GM21528 (cell line): Measurements from ENCODE around the gene ARHGEF2.
"Not testable (repeated sequence)": the region's sequence is repeated elsewhere in the genome, so short reads cannot be mapped to it uniquely, and the experiment has no call there.

Source experiments
- ATAC-seq: cut with Tn5 transposase; IDR thresholded peaks from one replicate; pipeline ENCODE4 v1.9.1; 2021; ENCODE audit warnings: mild to moderate bottlenecking, moderate library complexity; ENCODE audit not compliant: unreplicated experiment, low FRiP score

The ARHGEF2 gene

GRCh38 chr1:155993595-155993994 is 15.2 kb upstream of the ARHGEF2 start:
- no peak for ATAC-seq

GRCh38 chr1:155990005-155990739 is 11.8 kb upstream of the ARHGEF2 start:
- no peak for ATAC-seq

DNA sequence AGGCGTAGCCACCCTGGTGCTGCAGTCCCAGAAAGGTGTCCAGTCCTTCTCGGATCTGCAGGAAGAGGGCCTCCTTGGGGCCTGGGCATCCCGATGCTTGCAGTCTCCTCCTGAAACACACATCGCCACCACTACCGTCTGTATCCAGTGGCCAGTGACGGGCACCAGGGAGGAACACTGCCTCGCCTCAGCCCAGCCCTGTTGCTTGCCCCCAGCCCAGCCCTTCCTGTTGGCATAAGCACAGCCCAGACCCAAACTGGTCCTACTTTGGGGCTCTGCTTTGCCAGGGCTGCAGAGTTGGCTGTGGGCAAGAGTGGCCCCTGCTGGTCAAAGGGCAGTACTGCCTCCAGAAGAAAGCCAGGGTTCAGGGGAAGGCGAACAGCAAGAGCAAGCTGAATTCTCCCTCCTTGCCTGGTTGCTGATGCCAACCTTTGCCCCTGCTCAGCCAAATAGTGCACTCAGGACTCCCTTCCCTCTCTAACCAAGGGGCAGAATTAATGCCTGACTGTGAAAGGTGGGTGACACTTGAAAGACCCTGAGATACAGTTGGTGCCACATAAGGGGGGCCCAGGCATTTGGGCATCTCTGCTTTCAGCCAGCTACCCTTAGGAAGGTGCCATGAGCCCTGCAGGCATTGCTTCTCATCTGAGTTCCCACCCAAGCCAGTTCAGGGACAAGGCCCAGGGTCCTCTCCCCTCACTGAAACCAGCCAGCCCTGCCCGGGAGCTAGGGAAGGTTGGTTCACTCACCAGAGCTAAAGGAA is 11.1 kb upstream of the ARHGEF2 start:
- peak; percentile 76 for ATAC-seq

GRCh38 chr1:155984903-155985645 is 6.7 kb upstream of the ARHGEF2 start:
- not testable (repeated sequence) for ATAC-seq

DNA sequence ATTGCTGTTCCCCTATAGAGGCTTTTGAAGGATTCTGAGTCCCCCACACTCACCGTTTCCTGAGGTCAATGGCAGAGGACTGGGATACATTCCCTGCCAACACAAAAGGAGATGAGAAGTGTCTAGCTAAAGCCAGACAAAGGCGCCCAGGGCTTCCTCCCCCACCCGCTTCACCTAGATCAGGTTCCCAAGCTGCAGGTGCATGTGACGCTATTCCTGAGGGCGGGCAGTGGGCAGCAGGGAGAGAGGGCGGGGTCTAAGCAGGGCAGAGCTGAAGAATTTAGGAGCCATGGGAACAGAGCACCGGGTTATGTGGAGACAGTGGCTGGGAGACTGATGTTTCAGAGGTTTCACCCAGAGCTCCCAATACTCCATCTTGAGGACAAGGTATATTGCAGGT is 6.0 kb upstream of the ARHGEF2 start:
- ATAC-seq, result no peak

- no peak for ATAC-seq
These were observed 5.1 kb upstream of the ARHGEF2 start for GRCh38 chr1:155983191-155984024.

- no peak for ATAC-seq
These were observed 3.8 kb upstream of the ARHGEF2 start for GRCh38 chr1:155982106-155982505.

DNA sequence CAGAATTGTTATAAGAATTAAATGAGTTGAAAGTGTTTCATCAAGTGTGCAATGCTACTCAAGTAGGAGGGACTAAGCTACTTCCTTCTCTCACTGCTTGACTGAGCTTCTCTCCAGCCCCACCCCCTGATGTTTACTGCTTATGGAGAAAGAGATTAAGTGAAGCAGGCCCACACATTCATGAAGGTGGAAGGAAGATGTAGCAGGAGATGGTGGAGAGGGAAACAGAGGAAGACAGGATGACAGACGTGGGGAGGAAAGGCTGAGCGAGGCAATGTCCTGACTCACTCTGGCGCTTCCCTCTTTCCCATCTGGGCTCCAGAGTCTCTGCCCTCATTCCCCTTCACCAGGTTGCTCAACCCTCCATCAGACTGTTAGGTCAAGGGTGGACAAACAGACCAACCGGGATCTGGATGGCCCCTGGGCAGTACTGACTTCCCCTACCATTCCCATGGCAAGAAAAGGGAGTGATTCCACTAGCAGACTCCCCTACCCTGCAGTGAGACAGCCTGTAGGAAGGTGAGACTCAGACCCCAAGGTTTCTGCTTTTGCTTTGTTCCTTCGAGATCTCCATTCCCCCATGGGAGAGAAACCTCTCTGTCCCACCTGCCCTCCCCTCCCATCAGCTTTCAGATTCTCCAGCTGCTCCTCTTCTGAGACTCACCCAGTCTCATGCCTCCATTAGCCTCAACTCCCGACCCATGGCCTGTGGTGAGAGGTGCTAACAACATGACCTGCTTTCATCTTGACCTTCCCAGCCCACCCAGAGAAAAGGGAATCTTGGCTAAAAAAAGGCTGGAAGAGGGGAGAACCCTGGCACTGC is 3.1 kb upstream of the ARHGEF2 start:
- no peak for ATAC-seq

- ATAC-seq, result no peak
These were observed 1.4 kb upstream of the ARHGEF2 start for GRCh38 chr1:155979597-155980343.

GRCh38 chr1:155978973-155979429 is 654 bp upstream of the ARHGEF2 start:
- no peak for ATAC-seq

- no peak for ATAC-seq
These were observed 540 bp downstream of the ARHGEF2 start for GRCh38 chr1:155977690-155978324.

DNA sequence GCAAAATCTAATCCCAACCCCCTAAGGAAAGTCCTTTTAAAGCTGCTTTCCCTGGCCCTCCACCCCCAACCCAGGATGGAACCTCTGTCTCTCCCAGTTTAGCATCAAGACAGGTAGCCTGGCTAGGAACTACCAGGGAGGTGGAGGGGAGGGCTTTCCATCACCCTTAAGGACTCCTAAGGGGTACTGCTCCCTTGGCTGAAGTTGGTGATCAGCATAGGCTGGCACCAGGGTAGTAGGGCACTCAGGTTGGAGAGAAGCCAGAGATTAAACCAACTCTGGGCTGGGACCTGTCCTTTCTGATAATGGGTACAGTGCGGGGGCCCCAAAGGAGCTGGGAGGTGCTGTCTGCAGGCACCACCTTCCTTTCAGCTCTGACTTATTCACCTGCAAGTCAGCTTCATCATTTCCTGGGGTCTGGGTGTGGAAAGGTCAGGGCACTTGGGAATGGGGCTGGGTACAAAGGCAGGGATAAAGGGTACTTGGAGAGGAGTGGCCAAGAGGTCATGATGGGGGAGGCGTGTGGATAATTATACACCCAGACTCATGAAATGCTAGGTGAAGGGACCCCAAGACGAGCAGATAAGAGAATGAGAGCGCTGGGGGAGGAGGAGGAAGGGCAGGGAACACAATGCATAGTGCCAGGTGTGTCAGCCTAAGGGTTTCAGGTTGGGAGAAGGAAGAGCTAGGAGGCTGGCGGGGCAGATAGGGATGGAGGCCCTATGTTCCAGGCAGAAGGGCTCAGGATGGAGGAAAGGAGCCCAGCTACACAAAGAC is 1.2 kb downstream of the ARHGEF2 start:
- ATAC-seq, result no peak

- no peak for ATAC-seq
These were observed 2.1 kb downstream of the ARHGEF2 start for GRCh38 chr1:155976062-155976912.

- ATAC-seq, result no peak
These were observed 2.8 kb downstream of the ARHGEF2 start for GRCh38 chr1:155975375-155976061.

DNA sequence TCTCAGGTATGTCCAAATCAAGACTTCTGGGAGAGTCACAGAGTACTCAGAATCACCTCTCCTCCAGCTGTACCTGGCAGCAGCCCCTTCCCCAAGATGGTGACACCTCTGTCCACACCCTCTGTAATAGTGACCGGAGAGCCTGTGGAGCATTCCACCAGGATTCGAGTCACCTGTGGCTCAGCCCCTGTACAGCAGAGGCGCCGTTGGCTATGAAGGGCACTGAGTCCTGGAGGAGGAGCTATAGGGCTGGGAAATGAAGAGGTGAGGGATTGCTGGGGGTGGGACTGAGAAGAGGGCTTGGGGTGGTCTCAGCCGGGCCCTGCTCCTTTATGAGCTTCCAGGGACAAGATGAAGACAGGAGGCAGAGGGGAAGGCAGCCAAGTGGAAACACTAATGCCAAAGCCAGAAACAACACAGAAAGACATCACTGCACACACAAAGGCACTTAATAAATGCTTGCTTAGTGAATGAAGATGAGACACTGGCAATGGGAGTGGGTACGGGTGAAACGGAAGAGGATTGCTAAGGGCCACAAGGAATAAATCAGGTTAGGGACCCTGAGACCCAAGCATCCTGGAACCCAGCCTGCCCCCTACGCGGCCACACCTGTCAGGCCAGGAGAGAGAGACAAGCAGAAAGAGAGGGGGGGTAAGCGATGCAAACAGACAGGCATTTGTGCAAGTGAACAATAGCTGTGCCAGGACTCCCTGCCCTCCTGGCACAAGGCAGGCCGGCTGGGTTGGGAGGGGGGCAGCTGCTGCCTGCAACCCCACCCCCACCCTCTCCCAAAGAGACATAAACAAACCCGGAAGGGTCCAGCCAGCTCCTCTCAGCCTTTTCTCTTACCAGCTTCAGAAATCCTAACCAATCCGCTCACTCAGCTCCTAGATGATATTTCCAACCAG is 3.9 kb downstream of the ARHGEF2 start:
- ATAC-seq, result no peak
